GM12878 (cell line): Measurements from ENCODE around the gene STXBP2. TPM values are rescaled to one million over a fixed set of nuclear protein-coding genes. Genes with fewer than 3 reads are reported as not detected.

ENCODE experiments used
- ATAC-seq: fragments of 200-7000 bp; cut with Tn5 transposase; 3 replicates; pipeline ENCODE4 v1.9.1; 2020; ENCODE audit warnings: mild to moderate bottlenecking, moderate library complexity
- BruUV-seq: library from RNA; stranded (reverse); fragments of 400-500 nt; replicated peaks from 2 replicates; lab custom pipeline; 2021; lab: Mats Ljungman, UMichigan
- CTCF ChIA-PET: fragments of 300-600 bp; sonication (Branson Sonifier 250); formaldehyde crosslinking; extraction: SDS; loops from one replicate; lab custom pipeline; 2021; ENCODE audit warnings: inconsistent platforms; lab: Yijun Ruan, JAX
- POLR2A ChIA-PET: fragments of 350-600 bp; formaldehyde crosslinking; extraction: SDS; loops from one replicate; lab custom pipeline; 2021; ENCODE audit warnings: inconsistent platforms; lab: Charles Lee
- RAD21 ChIA-PET: fragments of 300-600 bp; sonication (Branson Sonifier 250); formaldehyde crosslinking; loops from one replicate; lab custom pipeline; 2023; ENCODE audit warnings: antibody characterized with exemption; ENCODE audit not compliant: unreplicated experiment; lab: Charles Lee
- SMC1A ChIA-PET: fragments of 300-600 bp; sonication (Branson Sonifier 250); formaldehyde crosslinking; loops from one replicate; lab custom pipeline; 2023; ENCODE audit not compliant: unreplicated experiment, uncharacterized antibody; lab: Charles Lee
- DNase-seq: peaks from one replicate; pipeline ENCODE4 v3.0.0-alpha.2; 2011; ENCODE audit warnings: low read depth, low spot score
- FAIRE-seq: peaks from 3 replicates; lab custom pipeline; 2011; peaks lifted over from hg19 to GRCh38; lab: Jason Lieb, UNC
- H2AFZ ChIP-seq: 2 replicates; pipeline ENCODE4 v1.6.0; 2011; ENCODE audit warnings: low read depth, low read length, control low read depth; ENCODE audit not compliant: control insufficient read depth
- H3K27ac ChIP-seq: 2 replicates; pipeline ENCODE4 v1.5.1; 2011; ENCODE audit warnings: control low read depth; ENCODE audit not compliant: control insufficient read depth, insufficient read depth
- H3K27me3 ChIP-seq, 2 experiments: replicated peaks in 1 of 2; 2 replicates each; pipeline versions ENCODE4 v1.6.0 to v1.6.1; 2011; ENCODE audit warnings: low read length in 1 of 2; ENCODE audit not compliant: control insufficient read depth in 2 of 2, insufficient read depth in 2 of 2
- H3K36me3 ChIP-seq, 2 experiments: 2 replicates each; pipeline ENCODE4 v1.5.1; 2011; ENCODE audit warnings: low read length in 1 of 2; ENCODE audit not compliant: control insufficient read depth in 2 of 2, insufficient read depth in 2 of 2
- H3K4me1 ChIP-seq: 2 replicates; pipeline ENCODE4 v1.6.1; 2011; ENCODE audit warnings: mild to moderate bottlenecking, low read length, moderate library complexity, mixed read lengths; ENCODE audit not compliant: control insufficient read depth, insufficient read depth
- H3K4me2 ChIP-seq: 2 replicates; pipeline ENCODE4 v1.6.0; 2011; ENCODE audit warnings: control low read depth; ENCODE audit not compliant: control insufficient read depth, insufficient read depth
- H3K4me3 ChIP-seq: fragments of 200-600 bp; sonication (generic); 2 replicates; pipeline ENCODE4 v1.5.1; 2016
- H3K79me2 ChIP-seq: 2 replicates; pipeline ENCODE4 v1.6.0; 2011; ENCODE audit warnings: low read length; ENCODE audit not compliant: control insufficient read depth, insufficient read depth
- H3K9ac ChIP-seq: 2 replicates; pipeline ENCODE4 v1.8.0; 2011; ENCODE audit warnings: low read length, control low read depth, mixed read lengths; ENCODE audit not compliant: control insufficient read depth, insufficient read depth
- H3K9me3 ChIP-seq: replicated peaks from 3 replicates; pipeline ENCODE4 v1.5.1; 2011; ENCODE audit warnings: mild to moderate bottlenecking, low read length; ENCODE audit not compliant: control insufficient read depth, insufficient read depth
- H4K20me1 ChIP-seq: 2 replicates; pipeline ENCODE4 v1.6.0; 2011; ENCODE audit not compliant: control insufficient read depth, insufficient read depth
- CEBPZ ChIP-seq: fragments of 150-350 bp; IDR thresholded peaks from 2 replicates; pipeline ENCODE4 v1.6.1; 2016; ENCODE audit warnings: low read depth, low read length
- MAX ChIP-seq: IDR thresholded peaks from 2 replicates; pipeline ENCODE4 v1.6.1; 2012; ENCODE audit warnings: low read depth, low read length, improper control_type of control experiment
- MTA2 ChIP-seq: fragments of 450-650 bp; IDR thresholded peaks from 2 replicates; pipeline ENCODE4 v1.6.1; 2016; ENCODE audit warnings: low read depth, mild to moderate bottlenecking, moderate library complexity
- MYC ChIP-seq: IDR thresholded peaks from 2 replicates; pipeline ENCODE4 v1.6.1; 2011; ENCODE audit warnings: mild to moderate bottlenecking, low read length, moderate library complexity, inconsistent platforms; ENCODE audit not compliant: insufficient read depth, insufficient replicate concordance, insufficient read length, severe bottlenecking
- ZBTB4 ChIP-seq: fragments of 450-650 bp; formaldehyde crosslinking; IDR thresholded peaks from 2 replicates; pipeline ENCODE4 v1.4.0; 2022; ENCODE audit warnings: mild to moderate bottlenecking, moderate library complexity
- ZNF592 ChIP-seq: fragments of 450-650 bp; IDR thresholded peaks from 2 replicates; pipeline ENCODE4 v1.6.1; 2017; ENCODE audit warnings: mild to moderate bottlenecking, moderate library complexity
- WGBS: methylation state at CpG from one replicate; pipeline ENCODE4 v1.1.6; 2016; ENCODE audit warnings: low lambda C conversion rate; ENCODE audit not compliant: insufficient replicate concordance, insufficient coverage; ENCODE audit errors: missing lambda C conversion rate; 5-methylcytosine and 5-hydroxymethylcytosine counted together
- in situ Hi-C: fragments of 300-500 bp; cut with MboI; formaldehyde crosslinking; loops from 9 replicates; pipeline ENCODE4 v1.14.3; 2018; ENCODE audit warnings: mixed read lengths
- intact Hi-C: fragments of 100-400 bp; cut with micrococcal nuclease; formaldehyde crosslinking; loops from one replicate; pipeline ENCODE4 v1.14.2; 2022; ENCODE audit not compliant: unreplicated experiment
- polyA plus RNA-seq, 11 experiments: library from polyadenylated mRNA; depleted of rRNA in 4 of 11; unstranded in 6 of 11; stranded (reverse) in 5 of 11; fragments of >200 nt; fragmentation: Nextera tagmentation in 4 of 11; fragmentation: Illumina TruSeq in 1 of 11; extraction: Ambion mirVana in 4 of 11; extraction: Trizol in 1 of 11; gene quantifications; 1 replicate in 1 of 11; 2 replicates in 10 of 11; pipeline versions ENCODE4 v1.2.1 to v1.2.3, GENCODE V29; 2011 to 2016; ENCODE audit warnings: inconsistent platforms in 2 of 11, missing spikeins in 2 of 11, low read depth in 1 of 11
- total RNA-seq, 4 experiments: library from RNA; depleted of rRNA in 3 of 4; stranded (reverse); fragments of >200 nt in 3 of 4; fragmentation: Illumina TruSeq in 1 of 4; extraction: Trizol in 1 of 4; gene quantifications; 2 replicates each; pipeline versions ENCODE4 v1.2.1 to v1.2.3, GENCODE V29; 2013 to 2021

STXBP2 gene
- total and polyA plus RNA-seq, 10 of the 15 experiments (the other 5 are each of a cell fraction or from before 2014, with no cell fraction given), result 2.6 to 111 (median 61.4) TPM

- Histone ChIP-seq H4K20me1 (no peaks in the 10 kb centered on the region), H3K36me3 (peaks cover 0 to 4% of the 10 kb centered on the region in 2 experiments; a peak in 2 of 4 replicates), H3K9ac (no peak overlapping the region), H3K79me2 (peaks cover 39% of the 10 kb centered on the region), H3K4me3 (no peak overlapping the region), H3K27ac (no peak overlapping the region), H3K27me3 (no peaks in the 10 kb centered on the region), H3K4me1 (peaks cover 18% of the 10 kb centered on the region), H3K9me3 (no peaks in the 10 kb centered on the region), H2AFZ (no peak overlapping the region), H3K4me2 (no peak overlapping the region)
- intact Hi-C loops (no loop called here), in situ Hi-C loops (no loop called here)
- FAIRE-seq (no peak), ATAC-seq (no peak), DNase-seq (no peak)
- WGBS, result 90% methylated on average over 12 of the region's 12 CpGs
- ChIA-PET SMC1A (no interaction called here), CTCF (interaction anchor here (0.8 kb wide), 1 partner anchor 339 kb away, joined by 3 read pairs; no protein-coding TSS in a partner anchor), RAD21 (no interaction called here), POLR2A (no interaction called here)
- no TSS peak for BruUV-seq
- TF ChIP-seq MTA2 (no peak), MAX (no peak), ZBTB4 (CRISPR knock-in tag) (no peak), MYC (no peak), CEBPZ (no peak), ZNF592 (no peak)
Measured at GRCh38 chr19:7631577-7631976, 5.3 kb upstream of the STXBP2 start.
